ENCODE results near the gene INO80C.
"Not testable (repeated sequence)": the region's sequence is repeated elsewhere in the genome, so short reads cannot be mapped to it uniquely, and the experiment has no call there.

The INO80C gene

DNA sequence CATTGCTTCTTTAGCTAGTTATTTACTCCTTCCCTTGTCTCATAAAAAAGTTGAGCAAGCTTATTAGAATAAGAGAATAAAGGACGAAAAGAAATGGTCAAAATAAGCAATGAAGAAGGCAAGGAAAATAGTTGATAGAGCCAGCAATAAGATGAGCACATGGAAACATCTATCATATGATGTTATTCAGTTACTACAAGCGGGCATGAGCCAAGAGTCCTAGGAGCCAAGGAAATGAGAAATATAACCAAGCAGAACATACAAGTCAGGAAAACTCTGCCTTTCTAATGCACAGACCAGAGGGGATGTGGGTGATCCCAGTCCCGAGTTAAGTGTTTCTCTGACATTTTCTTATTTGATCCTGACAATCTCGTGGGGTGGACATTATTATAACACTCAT, 33.9 kb downstream of the INO80C start:
- DNase-seq (ENCODE audit: low read depth in 4 of 4, low spot score in 1 of 4), result no peak

DNA sequence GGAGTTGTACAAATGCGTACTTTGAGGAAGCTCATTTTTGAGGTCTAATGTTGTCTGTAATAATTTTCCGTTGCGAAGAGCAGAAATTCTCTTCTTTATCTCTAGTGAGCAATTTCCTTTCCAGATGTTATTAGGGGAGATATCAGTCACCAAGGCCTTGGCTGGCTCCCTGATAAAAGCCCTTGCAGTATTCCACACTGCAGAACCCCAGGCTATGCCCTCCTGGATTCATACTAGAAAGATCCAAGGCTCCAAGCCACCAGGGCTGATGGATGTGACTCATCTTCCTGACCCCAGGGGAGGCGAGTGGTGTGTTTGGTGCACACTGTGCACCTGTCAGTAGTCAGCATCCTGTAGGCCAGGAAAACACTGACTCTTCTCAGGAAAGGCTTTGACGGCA, 34.7 kb downstream of the INO80C start:
- DNase-seq (ENCODE audit: low read depth in 4 of 4, low spot score in 1 of 4), result no peak

- no peak for DNase-seq (ENCODE audit: low read depth in 4 of 4, low spot score in 1 of 4)
These were observed 37.0 kb downstream of the INO80C start for GRCh38 chr18:35460736-35461161.

DNA sequence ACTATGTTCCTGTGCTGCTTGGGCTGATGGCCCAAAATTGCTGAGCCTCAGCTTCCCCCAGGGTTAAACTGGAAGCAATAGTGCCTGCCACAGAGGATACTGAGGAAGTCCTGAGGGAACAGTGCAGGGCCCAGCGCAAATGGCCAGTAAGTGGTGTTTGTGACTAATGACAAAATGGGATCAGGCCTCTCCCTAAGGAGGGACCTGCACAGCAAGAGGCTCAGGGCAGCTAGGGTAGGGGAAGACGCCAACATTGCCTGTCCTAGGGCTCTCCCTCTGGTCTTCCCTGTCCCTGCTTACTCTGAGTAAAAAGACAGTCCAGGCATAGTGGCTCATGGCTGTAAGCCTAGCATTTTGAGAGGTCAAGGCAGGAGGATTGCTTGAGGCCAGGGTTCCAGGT, 37.8 kb downstream of the INO80C start:
- no peak for DNase-seq (ENCODE audit: low read depth in 4 of 4, low spot score in 1 of 4)

DNA sequence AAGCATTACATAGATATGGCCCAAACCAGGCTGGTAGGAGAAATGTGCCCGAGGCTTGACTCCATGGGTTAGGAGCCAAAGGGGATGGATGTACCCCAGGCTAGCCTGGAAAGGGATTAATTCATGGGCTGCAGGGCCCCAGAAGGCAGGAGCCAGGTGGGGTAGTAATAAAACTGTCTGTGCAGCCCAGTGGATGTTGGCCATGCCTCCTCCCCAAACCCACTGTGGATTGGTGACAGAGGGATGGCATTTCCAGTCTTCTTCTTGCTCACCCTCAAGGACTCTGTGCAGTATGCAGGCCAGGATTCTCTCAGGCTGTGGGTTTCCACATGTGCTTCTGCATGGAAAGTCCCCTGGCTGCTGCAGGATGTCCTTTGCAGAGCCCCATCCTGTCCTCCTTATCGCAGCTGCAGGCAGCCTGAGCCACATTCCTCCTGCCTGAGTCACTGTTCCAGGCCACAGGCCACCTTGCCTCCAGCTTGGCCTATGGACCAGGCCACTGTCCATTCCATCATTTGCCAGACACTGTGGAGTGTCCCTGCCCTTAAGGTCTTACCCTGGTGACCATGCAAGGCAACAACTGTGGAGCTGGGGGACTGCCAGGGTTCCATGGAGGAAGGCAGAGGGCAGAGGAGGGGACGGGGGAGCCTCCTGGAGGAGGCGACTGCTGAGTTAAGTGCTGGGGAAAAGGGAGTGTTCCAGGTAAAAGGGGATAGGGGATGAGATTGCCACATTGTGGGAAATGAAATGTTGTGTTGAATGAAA, 38.9 kb downstream of the INO80C start:
- no peak for DNase-seq (ENCODE audit: low read depth in 4 of 4, low spot score in 1 of 4)

DNA sequence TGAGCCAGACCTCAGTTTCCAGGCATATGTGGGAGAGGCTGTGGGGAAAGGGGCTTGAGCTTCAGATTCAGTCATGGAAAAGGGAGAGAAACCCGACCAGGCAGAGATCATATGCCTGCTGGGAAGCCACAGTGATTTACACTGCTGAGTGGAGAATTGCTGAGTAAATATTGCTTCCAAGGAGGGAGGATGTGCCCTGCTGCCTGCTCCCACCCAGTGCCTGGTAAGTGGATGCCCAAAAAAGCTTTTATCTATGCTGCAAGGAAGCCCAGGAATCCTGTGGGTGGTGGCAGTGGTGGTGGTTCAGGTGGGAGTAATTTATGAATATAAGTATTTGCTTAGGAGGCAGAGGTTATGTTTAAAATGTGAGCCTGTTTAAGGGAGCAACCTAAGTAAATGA, 39.5 kb downstream of the INO80C start:
- DNase-seq (ENCODE audit: low read depth in 4 of 4, low spot score in 1 of 4), result no peak

DNA sequence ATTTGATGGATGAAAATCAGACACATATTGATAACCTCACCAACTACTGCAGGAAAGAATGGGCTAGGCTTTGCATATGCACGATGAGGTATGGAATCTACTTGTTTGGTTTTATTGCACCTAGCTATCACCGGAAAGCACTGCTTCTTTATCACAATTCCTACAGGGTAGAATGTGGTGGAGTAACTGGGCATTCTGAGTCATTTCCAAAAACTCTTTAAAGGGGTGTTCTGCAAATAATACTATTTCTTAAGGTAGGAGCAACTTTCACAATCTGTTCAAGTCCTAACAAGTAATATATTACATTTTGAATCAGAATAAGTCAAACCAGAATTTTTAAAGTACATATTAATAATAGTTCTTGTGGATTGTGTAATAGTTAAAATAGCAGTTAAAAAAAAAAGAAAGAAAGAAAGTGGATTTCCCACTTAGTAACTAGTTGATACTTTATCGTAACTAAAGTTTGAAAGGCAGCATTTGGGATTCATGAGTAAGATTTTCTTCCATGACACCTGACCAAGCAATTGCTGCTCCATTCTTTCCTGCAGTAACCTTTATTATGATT, 40.5 kb downstream of the INO80C start:
- DNase-seq (ENCODE audit: low read depth in 4 of 4, low spot score in 1 of 4), result no peak

DNA sequence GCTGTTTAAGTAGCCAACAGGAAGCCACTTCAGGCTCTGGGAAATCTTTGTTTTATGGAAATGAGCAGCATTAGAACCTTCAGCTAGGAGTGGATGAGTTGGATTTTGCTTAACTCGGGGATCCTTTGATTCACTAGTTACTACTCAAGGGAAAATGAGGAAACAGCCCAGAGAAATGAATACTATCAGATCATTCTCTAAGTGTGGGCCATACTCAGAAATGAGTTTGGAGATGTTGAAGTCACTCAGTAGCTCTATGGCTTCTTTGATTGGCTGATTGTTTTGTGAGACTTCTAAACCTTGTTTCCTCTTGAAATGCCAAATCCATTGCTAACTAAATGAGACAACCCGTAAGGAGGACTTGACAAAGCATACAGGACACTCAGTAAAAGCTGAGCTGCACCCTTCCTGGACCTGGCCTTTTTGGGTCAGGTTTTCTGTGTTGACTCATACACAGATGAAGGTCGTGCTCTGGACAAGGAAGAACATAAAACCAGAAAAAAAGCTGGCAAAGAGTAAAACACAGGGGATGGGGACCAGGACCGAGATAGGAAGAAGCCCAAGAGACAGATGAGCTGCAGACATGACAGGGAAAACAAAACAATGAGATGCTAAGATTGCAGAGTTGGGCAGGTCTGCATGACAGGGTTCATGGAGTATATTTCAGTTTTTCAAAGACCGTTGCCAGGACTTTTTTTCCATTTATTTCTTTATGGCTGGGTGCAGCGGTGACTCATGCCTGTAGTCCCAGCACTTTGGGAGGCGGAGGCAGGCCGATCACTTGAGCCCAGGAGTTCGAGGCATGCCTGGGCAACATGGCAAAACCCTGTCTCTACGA, 41.6 kb downstream of the INO80C start:
- DNase-seq (ENCODE audit: low read depth in 4 of 4, low spot score in 1 of 4), result no peak

DNA sequence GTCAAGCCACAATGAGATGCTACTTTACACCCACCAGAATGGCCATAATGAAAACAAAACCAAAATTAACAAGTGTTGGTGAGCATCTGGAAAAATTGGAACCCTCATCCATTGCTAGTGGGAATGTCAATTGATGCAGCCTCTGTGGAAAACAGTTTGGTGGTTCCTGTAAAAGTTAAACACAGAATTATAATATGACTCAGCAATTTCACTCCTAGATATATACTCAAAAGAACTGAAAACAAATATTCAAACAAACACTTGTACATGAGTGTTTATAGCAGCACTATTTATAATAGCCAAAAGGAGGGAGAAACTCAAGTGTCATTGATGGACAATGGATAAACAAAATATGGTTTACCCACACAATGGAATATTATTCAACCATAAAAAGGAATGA, 43.0 kb downstream of the INO80C start:
- DNase-seq (ENCODE audit: low read depth in 4 of 4, low spot score in 1 of 4), result no peak

DNA sequence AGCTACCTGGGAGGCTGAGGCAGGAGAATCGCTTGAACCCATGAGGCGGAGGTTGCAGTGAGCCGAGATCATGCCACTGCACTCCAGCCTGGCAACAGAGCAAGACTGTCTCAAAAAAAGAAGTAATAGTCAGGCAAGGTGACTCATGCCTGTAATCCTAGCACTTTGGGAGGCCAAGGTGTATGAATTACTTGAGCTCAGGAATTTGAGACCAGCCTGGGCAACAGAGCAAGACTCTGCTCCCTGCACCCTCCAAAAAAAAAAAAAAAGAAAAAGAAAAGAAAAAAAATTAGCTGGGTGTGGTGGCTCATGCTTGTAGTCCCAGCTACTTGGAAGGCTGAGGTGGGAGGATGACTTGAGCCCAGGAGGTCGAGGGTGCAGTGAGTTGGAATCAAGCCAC, 44.7 kb downstream of the INO80C start:
- DNase-seq (ENCODE audit: low read depth in 4 of 4, low spot score in 1 of 4), result not testable (repeated sequence)

- DNase-seq (ENCODE audit: low read depth in 4 of 4, low spot score in 1 of 4), result no peak
These were observed 45.8 kb downstream of the INO80C start for GRCh38 chr18:35451916-35452315.

GRCh38 chr18:35451032-35451431, 46.7 kb downstream of the INO80C start:
- DNase-seq (ENCODE audit: low read depth in 4 of 4, low spot score in 1 of 4), result no peak

DNA sequence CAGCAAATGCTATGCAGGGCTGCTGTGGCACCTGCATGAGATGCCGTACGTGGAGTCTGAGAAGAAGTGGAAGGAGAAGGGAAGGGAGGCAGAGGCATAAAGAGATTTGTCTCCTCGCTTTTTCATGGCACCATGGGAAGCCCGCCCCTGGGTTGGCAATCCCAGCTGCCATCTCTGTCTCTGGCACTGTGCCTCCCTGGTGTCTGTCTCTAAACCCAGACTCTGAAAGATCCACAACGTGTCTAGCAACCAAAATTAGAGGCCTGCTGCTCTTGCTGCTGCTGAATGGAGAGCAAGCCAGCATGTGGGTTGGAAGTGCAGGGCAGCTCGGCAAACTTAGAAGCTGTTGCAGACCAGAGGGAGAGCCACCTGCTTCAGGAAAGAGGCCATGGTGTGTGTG, 53.1 kb downstream of the INO80C start:
- DNase-seq (ENCODE audit: low read depth in 4 of 4, low spot score in 1 of 4), result no peak

DNA sequence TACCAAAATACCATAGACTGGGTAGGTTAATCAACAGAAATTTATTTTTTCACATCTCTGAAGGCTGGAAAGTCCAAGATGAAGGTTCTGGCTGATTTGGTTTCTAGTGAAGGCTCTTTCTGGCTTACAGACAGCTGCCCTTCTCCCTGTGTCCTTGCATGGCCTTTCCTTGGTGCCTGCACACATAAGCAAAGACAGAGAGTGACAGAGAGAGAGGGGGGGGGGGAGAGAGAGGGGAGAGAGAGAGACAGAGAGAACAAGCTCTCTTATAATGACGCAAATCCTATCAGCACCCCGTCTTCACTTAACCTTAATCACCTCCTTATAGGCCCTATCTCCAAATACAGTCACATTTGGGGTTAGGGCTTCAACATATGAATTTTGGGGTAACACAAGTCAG, 53.9 kb downstream of the INO80C start:
- DNase-seq (ENCODE audit: low read depth in 4 of 4, low spot score in 1 of 4), result no peak

- no peak for DNase-seq (ENCODE audit: low read depth in 4 of 4, low spot score in 1 of 4)
These were observed 54.3 kb downstream of the INO80C start for GRCh38 chr18:35443434-35443833.

DNA sequence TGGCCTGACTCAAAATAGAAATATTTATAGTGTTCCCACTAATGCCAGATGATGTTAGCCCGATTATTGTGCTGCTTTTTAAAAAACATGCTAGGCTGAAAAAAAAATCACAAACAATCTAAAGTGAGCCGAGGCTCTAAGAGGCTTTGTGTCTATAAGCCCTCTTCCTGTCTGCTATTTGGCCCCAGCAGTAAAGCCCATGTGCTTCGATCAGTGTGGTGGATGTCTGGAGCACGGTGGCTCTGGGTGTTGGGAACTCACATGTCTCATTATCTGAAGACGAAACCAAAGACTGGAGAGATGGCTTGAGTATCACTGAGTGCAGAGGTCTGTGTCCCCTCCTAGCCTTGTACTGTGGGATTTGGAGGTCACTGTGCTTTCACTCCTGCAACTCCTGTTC, 55.1 kb downstream of the INO80C start:
- no peak for DNase-seq (ENCODE audit: low read depth in 4 of 4, low spot score in 1 of 4)

DNA sequence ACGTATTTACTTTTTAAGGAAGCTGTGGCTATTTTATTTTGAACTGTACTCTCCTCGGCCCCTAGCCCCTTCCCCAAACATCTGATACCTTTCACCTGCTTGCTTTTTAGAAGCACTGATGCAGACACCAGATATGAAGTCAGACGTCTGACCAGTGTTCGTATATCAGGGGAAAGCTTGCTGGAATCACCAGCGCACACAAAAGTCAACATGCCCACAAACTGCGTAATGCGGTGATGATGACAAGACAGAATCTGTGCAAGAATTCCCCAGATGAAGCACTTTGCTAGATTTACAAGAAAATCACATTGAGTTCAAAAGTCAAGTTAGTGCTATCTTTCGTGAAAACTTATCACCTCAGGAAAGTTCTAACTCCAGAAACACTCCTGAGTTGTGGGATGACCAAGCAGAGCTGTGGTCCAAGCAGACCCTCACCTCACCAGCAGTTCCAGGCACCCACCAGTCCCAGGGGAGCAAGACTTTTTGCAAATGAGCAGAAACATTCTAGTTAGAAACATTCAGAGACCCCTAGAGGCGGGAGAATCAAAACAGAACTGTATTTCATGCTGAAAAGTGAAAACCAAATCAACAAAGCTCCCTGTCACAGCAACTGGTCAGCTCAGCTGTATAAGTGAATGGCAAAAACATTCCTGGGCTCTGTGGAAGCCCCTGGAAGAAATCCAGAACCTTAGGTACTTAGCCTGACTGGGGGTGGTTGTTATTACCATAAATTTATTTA, 55.7 kb downstream of the INO80C start:
- DNase-seq (ENCODE audit: low read depth in 4 of 4, low spot score in 1 of 4), result no peak

DNA sequence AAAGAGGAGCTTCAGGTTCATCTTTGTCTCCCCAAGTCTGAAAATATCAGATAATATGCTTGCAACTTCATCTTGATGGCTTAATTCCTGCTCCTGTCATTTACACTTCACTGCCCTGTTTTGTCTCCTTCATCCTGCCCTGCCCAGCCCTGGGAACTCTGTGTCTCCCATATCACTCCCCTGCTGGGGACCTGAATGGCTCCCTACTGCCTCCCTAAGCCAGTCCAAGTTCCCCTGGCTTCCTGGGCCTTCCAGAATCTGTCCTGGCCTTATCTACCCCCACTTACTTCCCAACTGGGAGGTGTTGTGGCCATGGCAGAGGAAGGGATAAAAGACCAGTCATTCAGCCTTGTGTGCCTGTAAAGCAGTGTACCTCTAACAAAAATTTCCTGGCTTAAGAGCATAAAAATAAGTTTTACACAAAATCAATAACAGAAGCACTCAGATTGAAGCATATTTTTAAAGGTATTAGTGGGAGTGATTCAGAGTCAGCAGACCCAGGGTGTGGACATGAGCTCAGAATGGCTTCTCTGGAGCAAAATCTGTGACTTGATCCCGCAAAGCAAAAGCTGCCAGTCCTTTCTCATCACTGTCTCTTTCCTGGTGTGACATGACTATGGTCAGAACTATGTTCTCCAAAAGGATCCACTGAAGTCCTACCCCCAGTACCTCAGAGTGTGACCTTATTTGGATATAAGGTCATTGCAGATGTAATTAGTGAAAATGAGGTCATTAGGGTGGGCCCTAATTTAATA, 59.1 kb downstream of the INO80C start:
- DNase-seq (ENCODE audit: low read depth in 4 of 4, low spot score in 1 of 4), result no peak

- DNase-seq (ENCODE audit: low read depth in 4 of 4, low spot score in 1 of 4), result no peak
These were observed 59.9 kb downstream of the INO80C start for GRCh38 chr18:35437836-35438235.

- DNase-seq (ENCODE audit: low read depth in 4 of 4, low spot score in 1 of 4), result no peak
These were observed 61.6 kb downstream of the INO80C start for GRCh38 chr18:35436076-35436649.

Data from stimulated activated CD4-positive, alpha-beta T cell treated with anti-CD3 and anti-CD28 coated beads, Interleukin-1b, Interleukin-23, amount 100 ng/mL, for 24 hours (primary cell).